ENCODE results near the gene HSD17B12.

DNA sequence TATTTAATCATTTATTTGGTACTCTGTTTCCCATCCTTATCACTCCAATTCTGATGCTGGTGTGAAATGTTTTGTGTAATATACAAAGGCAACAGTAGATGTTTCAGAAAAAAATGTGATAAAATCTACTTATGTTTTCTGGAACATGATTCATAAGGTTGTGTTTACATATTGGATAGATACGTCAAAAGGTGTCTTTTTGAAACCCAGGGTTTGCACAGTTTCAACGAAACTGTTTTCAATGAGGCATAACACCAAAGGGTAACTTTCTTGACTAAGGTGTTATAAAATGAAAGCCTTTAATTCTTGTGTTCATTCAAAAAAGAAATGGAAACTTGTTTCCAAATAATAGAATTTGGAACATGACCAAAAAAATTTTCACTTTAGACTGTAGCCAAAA lies 33.8 kb upstream of the HSD17B12 start:
- TF ChIP-seq, protein P1, sequence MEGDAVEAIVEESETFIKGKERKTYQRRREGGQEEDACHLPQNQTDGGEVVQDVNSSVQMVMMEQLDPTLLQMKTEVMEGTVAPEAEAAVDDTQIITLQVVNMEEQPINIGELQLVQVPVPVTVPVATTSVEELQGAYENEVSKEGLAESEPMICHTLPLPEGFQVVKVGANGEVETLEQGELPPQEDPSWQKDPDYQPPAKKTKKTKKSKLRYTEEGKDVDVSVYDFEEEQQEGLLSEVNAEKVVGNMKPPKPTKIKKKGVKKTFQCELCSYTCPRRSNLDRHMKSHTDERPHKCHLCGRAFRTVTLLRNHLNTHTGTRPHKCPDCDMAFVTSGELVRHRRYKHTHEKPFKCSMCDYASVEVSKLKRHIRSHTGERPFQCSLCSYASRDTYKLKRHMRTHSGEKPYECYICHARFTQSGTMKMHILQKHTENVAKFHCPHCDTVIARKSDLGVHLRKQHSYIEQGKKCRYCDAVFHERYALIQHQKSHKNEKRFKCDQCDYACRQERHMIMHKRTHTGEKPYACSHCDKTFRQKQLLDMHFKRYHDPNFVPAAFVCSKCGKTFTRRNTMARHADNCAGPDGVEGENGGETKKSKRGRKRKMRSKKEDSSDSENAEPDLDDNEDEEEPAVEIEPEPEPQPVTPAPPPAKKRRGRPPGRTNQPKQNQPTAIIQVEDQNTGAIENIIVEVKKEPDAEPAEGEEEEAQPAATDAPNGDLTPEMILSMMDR (IDR thresholded peaks at IDR 0.05), result no peak
- TF ChIP-seq POLR2AphosphoS5 (IDR thresholded peaks at IDR 0.05; ENCODE audit: low read depth, low read length) (no peak), TCF7L2 (IDR thresholded peaks at IDR 0.05; ENCODE audit: low read depth, low read length) (no peak), SIN3A (IDR thresholded peaks at IDR 0.05; ENCODE audit: borderline replicate concordance, insufficient read depth, low read depth, low read length) (no peak)
- TF ChIP-seq, protein P2, sequence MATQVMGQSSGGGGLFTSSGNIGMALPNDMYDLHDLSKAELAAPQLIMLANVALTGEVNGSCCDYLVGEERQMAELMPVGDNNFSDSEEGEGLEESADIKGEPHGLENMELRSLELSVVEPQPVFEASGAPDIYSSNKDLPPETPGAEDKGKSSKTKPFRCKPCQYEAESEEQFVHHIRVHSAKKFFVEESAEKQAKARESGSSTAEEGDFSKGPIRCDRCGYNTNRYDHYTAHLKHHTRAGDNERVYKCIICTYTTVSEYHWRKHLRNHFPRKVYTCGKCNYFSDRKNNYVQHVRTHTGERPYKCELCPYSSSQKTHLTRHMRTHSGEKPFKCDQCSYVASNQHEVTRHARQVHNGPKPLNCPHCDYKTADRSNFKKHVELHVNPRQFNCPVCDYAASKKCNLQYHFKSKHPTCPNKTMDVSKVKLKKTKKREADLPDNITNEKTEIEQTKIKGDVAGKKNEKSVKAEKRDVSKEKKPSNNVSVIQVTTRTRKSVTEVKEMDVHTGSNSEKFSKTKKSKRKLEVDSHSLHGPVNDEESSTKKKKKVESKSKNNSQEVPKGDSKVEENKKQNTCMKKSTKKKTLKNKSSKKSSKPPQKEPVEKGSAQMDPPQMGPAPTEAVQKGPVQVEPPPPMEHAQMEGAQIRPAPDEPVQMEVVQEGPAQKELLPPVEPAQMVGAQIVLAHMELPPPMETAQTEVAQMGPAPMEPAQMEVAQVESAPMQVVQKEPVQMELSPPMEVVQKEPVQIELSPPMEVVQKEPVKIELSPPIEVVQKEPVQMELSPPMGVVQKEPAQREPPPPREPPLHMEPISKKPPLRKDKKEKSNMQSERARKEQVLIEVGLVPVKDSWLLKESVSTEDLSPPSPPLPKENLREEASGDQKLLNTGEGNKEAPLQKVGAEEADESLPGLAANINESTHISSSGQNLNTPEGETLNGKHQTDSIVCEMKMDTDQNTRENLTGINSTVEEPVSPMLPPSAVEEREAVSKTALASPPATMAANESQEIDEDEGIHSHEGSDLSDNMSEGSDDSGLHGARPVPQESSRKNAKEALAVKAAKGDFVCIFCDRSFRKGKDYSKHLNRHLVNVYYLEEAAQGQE (IDR thresholded peaks at IDR 0.05; ENCODE audit: insufficient read depth in 1 of 2, low read depth in 2 of 2, low read length in 1 of 2), result no peak

Measured in Panc1 (cell line).